ENCODE measurements around the gene SORCS2.
"Not testable (repeated sequence)": the region's sequence is repeated elsewhere in the genome, so short reads cannot be mapped to it uniquely, and the experiment has no call there.

The SORCS2 gene

GRCh38 chr4:7587433-7588405 lies 395.4 kb downstream of the SORCS2 start:
- in situ Hi-C loops (cut with HindIII; ENCODE audit: low sequenced_read_pairs): no loop called here

GRCh38 chr4:7590189-7590588 lies 397.9 kb downstream of the SORCS2 start:
- in situ Hi-C loops (cut with HindIII; ENCODE audit: low sequenced_read_pairs): no loop called here

- in situ Hi-C loops (cut with HindIII; ENCODE audit: low sequenced_read_pairs): no loop called here
These were observed 398.6 kb downstream of the SORCS2 start for GRCh38 chr4:7590899-7591298.

DNA sequence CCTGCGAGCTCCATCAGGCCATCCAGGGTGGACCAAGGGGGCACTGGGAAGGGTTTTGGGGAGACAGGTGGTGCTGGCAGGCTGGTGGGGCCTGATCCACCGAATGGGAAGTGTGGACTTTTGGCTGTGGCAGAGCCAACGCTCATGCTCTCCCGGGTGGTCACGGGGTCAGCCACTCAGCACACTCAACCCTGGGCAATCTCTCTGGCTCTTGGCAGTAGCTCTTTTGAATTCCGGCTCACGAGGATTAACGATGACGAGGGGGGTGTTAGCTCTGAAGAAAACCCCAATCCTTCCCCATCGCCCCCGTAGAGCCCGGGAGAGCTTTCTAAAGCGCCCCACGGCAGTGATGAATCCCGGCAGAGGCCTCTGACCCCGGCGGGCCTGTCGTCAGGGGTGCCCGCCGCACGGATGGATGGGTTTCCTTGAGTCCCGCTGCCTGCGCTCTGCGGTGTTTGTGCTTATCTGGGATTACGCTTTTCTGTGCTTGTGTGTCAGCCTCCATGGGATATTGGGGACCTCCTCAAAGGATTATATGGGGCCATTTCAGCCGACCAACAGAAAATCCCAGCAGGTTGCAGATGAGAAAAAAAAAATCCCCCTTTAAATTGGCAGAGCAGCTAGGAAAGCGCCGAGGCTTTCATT lies 399.2 kb downstream of the SORCS2 start:
- in situ Hi-C loops (cut with HindIII; ENCODE audit: low sequenced_read_pairs): no loop called here

DNA sequence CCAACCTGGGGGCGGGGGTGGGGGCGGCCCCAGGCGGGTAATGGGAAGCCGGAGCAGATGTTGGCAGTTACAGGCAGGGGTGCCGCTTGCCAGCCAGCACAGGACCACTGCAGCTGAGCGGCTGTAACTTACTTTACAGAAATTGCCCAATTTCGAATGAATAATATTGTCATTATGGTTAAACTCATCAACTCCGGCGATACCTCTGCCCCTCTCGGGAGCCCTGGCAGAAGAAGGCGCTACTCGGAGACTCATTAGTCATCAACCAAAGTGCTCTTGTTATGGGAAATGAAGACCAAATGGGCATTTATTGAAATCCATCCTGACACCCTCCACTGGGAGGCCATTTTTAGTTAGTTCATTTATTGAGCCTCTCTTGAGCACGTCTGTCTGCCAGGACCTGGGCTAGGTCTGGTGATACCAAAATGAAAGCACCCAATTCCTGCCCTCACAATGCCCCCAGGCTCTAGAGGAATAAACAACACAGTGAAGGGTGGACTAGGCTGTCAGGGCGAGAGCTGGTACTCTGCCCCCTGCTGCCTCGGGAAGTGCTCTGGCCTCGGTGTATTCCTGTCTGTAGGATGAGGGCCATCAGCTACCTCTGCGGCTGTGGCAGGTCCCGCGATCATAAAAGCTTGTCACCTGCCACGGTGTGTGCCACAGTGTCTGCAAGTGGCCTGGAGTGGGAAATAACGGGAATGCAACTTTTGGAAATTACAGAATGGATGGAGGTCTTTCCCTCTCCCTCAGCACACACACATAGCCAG lies 401.5 kb downstream of the SORCS2 start:
- in situ Hi-C loops (cut with HindIII; ENCODE audit: low sequenced_read_pairs): no loop called here

DNA sequence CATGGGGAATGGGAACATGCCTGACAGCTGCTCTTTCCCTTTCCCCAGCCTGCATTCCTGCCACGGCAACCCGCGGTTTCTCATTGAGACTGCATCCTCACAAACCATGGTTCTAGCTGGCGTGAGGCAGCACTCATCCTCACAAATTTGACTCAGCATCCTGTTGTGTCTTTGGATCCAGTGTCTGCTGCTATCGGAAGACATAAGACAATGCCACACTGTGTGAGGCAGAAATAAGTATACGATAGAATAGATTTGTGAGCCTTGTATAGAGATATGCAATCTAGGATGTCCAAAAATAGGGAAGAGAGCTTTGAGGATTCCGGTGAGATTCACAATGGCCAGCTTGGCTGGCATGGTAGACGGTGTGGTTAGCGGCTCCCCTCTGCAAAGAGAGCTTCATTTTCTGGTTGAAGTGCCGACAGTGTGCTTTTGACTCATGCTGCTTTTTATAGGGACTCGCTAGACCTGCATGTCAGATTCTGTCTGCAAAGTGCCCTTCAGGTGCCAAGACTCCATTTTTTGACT lies 403.7 kb downstream of the SORCS2 start:
- in situ Hi-C loops (cut with HindIII; ENCODE audit: low sequenced_read_pairs): no loop called here

- in situ Hi-C loops (cut with HindIII; ENCODE audit: low sequenced_read_pairs): no loop called here
These were observed 404.7 kb downstream of the SORCS2 start for GRCh38 chr4:7596918-7597606.

DNA sequence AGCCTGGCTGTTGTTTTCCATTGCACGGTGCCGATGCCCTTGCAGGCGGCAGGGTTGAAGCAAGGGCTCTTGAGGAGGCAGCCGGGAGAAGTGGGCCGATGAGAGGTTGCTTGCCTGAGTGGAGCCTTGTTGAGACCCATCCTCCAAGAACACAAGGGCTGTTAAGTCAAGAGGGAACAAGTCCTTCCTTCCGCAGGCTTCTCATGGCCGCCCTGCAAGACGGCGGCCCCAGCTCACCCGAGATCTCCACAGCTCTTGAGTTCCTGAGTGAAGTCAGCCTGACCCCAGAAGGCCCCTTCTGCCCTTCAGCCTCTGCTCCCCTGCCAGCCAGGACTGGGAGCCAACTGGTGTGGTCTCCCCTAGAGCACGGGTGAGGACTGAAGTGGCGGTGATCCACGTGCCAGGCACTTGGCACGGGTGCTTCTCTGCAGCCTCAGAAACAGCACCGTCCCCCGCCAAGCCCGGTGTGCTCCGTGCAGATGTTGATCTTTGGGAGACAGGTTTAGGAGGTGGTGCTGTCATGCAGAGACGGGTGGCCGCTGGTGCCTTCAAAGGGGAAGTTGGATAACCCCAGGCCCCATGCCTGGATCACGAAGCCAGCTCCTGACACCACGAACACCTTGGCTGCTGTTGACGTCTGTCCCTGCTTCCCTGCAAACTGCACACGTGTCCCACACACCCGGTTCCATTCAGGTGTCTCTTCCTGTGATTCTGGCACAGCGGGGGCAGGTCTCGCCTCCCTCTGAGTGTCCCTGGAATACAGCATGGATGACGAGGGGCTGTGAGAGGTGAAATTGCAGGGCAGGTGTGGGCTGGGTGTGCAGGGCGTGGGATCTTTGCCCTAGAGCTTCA lies 406.8 kb downstream of the SORCS2 start:
- in situ Hi-C loops (cut with HindIII; ENCODE audit: low sequenced_read_pairs): no loop called here

- in situ Hi-C loops (cut with HindIII; ENCODE audit: low sequenced_read_pairs): no loop called here
These were observed 407.9 kb downstream of the SORCS2 start for GRCh38 chr4:7600247-7600646.

- in situ Hi-C loops (cut with HindIII; ENCODE audit: low sequenced_read_pairs): not testable (repeated sequence)
These were observed 409.8 kb downstream of the SORCS2 start for GRCh38 chr4:7602166-7602565.

DNA sequence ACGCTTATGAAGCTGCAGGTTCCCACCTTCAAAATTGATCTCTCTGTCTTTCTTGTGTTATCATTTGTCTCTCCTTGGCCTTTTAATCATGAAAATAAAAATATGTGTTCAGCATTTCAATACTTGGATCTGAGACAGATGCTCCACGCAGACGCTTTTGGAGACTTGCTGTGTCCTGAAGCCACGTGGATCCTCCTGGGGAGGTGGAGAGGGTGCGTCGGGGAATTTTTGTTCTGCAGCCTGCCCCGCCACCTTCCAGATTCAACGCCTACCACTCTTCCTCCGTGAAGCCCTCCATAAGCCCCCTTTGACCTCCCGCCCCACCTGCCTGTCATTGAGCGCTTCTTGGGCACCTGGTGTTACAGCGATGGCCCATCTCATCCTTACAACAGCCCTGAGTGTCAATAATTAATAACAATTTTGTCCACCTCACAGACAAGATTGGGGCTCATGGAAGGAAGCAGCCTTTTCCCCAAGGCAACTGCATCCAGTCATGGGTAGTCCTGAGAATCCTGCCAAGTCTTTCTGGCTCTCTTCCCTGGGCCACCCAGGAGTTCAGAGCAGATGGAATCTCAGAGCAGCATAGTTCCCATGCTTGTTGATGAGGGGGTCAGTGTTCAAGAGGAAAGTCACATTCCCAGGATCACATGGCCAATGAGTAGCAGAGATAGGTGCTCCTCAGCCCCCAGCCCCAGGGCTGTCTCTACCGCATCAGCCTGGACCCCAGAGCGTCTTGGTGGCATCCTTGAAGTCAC lies 415.0 kb downstream of the SORCS2 start:
- in situ Hi-C loops (cut with HindIII; ENCODE audit: low sequenced_read_pairs): no loop called here

GRCh38 chr4:7608046-7608445 lies 415.7 kb downstream of the SORCS2 start:
- in situ Hi-C loops (cut with HindIII; ENCODE audit: low sequenced_read_pairs): no loop called here

DNA sequence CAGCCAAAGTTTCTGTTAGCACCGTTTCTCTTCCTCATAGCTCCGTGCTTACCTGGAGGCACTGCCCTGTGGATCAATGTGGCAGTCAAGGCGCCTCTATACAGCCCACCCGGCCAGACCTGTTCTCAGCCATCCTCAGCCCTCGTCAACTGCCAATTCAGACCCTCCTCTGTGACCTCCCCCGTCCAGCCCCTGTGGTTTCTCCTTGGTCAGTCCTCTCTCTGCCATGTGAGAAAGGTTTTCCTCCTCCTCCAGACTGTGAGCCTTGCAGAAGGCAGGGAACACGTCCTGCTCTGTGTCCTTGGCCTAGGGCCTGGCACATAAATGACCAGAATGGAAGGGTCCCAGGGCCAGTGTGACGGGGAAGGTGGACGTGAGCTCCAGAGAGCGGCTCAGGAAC lies 417.0 kb downstream of the SORCS2 start:
- in situ Hi-C loops (cut with HindIII; ENCODE audit: low sequenced_read_pairs): no loop called here

- in situ Hi-C loops (cut with HindIII; ENCODE audit: low sequenced_read_pairs): no loop called here
These were observed 417.8 kb downstream of the SORCS2 start for GRCh38 chr4:7610022-7610670.

DNA sequence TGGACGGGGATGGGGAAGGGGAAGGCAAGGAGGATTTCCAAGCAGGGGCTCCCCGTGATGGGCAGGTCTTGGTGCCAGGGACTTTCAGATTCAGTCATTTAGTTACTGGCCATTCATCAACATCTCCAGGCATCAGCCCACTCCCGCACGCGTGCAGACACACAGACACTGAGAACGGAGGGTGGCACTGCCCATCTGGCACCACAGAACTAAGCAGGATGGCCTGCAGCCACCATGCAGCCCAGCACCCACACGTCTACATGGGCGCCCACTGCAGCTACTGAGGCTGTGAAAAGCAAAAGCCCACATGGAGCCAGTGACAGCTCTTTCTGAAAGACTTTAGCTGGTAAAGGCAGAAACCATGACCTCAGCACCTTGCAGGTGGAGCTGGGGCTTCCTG lies 418.5 kb downstream of the SORCS2 start:
- in situ Hi-C loops (cut with HindIII; ENCODE audit: low sequenced_read_pairs): no loop called here

DNA sequence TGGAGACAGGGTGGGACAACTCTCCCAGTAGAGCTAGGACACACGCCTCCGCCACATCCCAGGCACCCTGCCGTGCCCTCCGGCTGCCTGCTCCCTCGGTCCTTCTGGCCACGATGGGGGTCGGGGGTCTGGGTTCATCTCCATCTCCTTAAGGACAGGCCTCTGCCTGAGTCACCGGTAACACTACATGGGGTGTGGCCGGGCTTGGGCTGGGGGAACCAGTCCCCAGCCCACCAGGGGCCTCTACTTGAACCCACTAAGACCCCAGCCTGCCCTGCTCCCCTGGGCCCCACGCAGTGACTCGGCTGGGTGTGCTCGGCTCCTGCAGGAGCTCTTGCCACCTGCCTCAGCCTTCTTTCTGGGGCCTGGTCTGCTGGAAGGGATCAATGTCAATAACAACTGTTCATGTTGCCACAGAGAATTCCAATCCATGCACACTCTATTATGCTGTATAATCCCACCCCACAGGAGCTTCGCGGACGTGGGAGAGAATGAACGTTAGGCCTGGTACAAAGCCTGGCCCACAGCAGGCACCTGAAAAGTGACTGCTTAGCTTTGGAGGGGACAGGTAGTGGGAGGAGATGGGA lies 420.1 kb downstream of the SORCS2 start:
- in situ Hi-C loops (cut with HindIII; ENCODE audit: low sequenced_read_pairs): no loop called here

- in situ Hi-C loops (cut with HindIII; ENCODE audit: low sequenced_read_pairs): no loop called here
These were observed 422.1 kb downstream of the SORCS2 start for GRCh38 chr4:7614350-7614949.

DNA sequence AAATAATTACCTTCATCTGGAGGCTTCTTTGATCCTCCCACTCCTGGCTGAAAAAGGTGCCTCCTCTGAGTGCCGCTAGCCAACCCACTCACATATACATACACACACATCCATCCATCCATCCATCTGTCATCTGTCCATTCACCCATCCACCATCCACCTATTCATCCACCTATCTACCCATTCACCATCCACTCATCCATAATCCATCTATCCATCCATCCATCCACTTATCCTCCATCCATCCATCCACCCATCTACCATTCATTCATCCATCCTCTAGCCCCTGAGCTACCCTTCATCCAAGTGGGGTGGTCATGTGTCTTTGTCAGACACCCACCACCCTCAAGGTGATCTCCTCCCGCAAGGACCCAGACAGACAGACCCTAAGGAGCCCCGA lies 423.9 kb downstream of the SORCS2 start:
- in situ Hi-C loops (cut with HindIII; ENCODE audit: low sequenced_read_pairs): no loop called here

Measured in DLD1 (cell line).